BE2C (cell line): ENCODE measurements around the gene IL36A.

Source experiments
- DNase-seq: peaks from one replicate; pipeline ENCODE4 v3.0.0-alpha.2; 2020
- H3K27me3 ChIP-seq: fragments of 250-450 bp; sonication (Bioruptor Pico); 2 replicates; pipeline ENCODE4 v1.5.1; 2020; ENCODE audit warnings: mild to moderate bottlenecking
- H3K36me3 ChIP-seq: fragments of 250-450 bp; sonication (Bioruptor Pico); 2 replicates; pipeline ENCODE4 v1.5.1; 2020; ENCODE audit warnings: mild to moderate bottlenecking
- H3K4me1 ChIP-seq: fragments of 250-450 bp; sonication (Bioruptor Pico); 2 replicates; pipeline ENCODE4 v1.5.1; 2020
- H3K4me3 ChIP-seq: 2 replicates; pipeline ENCODE4 v1.5.1; 2011; ENCODE audit warnings: low read depth, low read length
- H3K9me3 ChIP-seq: fragments of 250-450 bp; sonication (Bioruptor Pico); 2 replicates; pipeline ENCODE4 v1.5.1; 2020
- TF ChIP-seq, protein P1 (sequence below): IDR thresholded peaks from 2 replicates; pipeline ENCODE4 v1.5.1; 2012; ENCODE audit warnings: mild to moderate bottlenecking, low read depth, low read length

Gene IL36A

DNA sequence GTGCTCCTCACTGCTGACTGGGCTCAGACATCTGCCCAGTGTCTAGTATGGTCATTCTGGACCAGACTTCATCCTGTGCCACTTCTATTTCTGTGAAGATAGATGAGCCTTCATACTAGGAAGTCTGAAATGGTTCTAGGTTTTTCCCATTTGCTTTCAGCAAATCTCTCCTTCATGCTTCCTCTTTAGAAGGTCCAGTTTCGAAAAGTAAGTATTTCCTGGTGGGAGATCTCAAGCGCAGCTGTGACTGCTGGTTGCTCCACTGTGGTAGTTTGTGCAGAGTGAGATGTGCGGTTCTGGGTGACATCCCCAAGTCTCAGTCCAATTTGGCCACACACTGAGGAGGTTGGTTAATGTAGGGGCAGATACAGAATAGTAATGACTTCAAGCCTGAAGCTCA, 33.0 kb downstream of the IL36A start:
- H3K9me3 ChIP-seq: no peaks in the 10 kb centered on the region
- no peaks in the 10 kb centered on the region for H3K36me3 ChIP-seq
- H3K4me3 ChIP-seq: no peak overlapping the region
- no peaks in the 10 kb centered on the region for H3K4me1 ChIP-seq
- DNase-seq: no peak
- H3K27me3 ChIP-seq: no peaks in the 10 kb centered on the region
- TF ChIP-seq, protein P1, sequence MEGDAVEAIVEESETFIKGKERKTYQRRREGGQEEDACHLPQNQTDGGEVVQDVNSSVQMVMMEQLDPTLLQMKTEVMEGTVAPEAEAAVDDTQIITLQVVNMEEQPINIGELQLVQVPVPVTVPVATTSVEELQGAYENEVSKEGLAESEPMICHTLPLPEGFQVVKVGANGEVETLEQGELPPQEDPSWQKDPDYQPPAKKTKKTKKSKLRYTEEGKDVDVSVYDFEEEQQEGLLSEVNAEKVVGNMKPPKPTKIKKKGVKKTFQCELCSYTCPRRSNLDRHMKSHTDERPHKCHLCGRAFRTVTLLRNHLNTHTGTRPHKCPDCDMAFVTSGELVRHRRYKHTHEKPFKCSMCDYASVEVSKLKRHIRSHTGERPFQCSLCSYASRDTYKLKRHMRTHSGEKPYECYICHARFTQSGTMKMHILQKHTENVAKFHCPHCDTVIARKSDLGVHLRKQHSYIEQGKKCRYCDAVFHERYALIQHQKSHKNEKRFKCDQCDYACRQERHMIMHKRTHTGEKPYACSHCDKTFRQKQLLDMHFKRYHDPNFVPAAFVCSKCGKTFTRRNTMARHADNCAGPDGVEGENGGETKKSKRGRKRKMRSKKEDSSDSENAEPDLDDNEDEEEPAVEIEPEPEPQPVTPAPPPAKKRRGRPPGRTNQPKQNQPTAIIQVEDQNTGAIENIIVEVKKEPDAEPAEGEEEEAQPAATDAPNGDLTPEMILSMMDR: no peak

DNA sequence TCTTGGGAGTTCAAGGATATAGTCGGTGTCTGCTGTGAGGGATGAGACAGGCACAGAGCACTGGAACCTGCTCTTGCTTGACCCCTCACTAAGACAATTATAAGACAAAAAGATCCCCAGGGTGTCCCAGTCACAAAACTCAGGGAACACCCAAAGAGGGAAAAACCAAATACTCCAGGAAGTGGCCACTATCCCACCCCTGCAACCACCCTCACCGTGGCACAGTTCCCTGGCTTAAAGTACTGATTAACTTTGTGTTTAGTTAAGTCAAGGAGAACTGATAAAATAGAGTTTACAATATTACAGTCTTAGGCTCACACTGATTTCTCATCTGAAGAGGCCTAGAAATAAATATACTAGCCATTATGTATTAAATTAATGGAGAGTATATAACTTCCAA, 33.9 kb downstream of the IL36A start:
- no peak for DNase-seq
- Histone ChIP-seq H3K4me3 (no peak overlapping the region), H3K27me3 (no peaks in the 10 kb centered on the region), H3K4me1 (no peaks in the 10 kb centered on the region), H3K9me3 (no peaks in the 10 kb centered on the region), H3K36me3 (no peaks in the 10 kb centered on the region)
- TF ChIP-seq, protein P1: no peak

GRCh38 chr2:113039719-113040118, 34.5 kb downstream of the IL36A start:
- no peaks in the 10 kb centered on the region for H3K9me3 ChIP-seq
- no peak overlapping the region for H3K4me3 ChIP-seq
- no peaks in the 10 kb centered on the region for H3K36me3 ChIP-seq
- TF ChIP-seq, protein P1: no peak
- DNase-seq: no peak
- H3K27me3 ChIP-seq: no peaks in the 10 kb centered on the region
- H3K4me1 ChIP-seq: no peaks in the 10 kb centered on the region

DNA sequence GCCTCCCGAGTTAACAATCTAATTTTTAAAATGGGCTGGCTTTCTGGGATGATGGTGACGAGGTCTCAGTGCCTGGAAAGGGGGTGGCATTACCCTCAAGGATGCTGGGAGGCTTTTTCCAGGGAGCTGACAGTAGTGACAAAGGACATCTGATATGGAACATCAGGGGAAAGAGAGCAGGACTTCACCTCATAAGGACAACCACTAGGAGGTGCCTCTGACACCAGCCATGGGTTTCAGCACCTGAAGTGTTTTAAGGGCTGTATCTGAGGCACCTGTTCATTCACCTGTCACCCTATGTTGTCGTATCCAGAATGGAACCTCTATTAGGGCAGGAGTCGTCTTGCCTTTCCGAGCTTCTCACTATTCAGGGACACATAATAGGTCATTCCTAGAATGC, 36.6 kb downstream of the IL36A start:
- TF ChIP-seq, protein P1: no peak
- H3K36me3 ChIP-seq: no peaks in the 10 kb centered on the region
- no peaks in the 10 kb centered on the region for H3K4me1 ChIP-seq
- no peaks in the 10 kb centered on the region for H3K9me3 ChIP-seq
- H3K4me3 ChIP-seq: no peak overlapping the region
- H3K27me3 ChIP-seq: no peaks in the 10 kb centered on the region
- no peak for DNase-seq

GRCh38 chr2:113046465-113046864, 41.2 kb downstream of the IL36A start:
- H3K27me3 ChIP-seq: no peaks in the 10 kb centered on the region
- TF ChIP-seq, protein P1: no peak
- no peak overlapping the region for H3K4me3 ChIP-seq
- no peaks in the 10 kb centered on the region for H3K4me1 ChIP-seq
- no peaks in the 10 kb centered on the region for H3K9me3 ChIP-seq
- no peaks in the 10 kb centered on the region for H3K36me3 ChIP-seq
- DNase-seq: no peak

GRCh38 chr2:113050921-113051895, 45.9 kb downstream of the IL36A start:
- no peaks in the 10 kb centered on the region for H3K9me3 ChIP-seq
- H3K4me3 ChIP-seq: no peak overlapping the region
- H3K27me3 ChIP-seq: no peaks in the 10 kb centered on the region
- TF ChIP-seq, protein P1: no peak
- H3K36me3 ChIP-seq: no peaks in the 10 kb centered on the region
- no peak for DNase-seq
- H3K4me1 ChIP-seq: no peaks in the 10 kb centered on the region
